ENCODE measurements around the gene PPOX. TPM values are rescaled to one million over a fixed set of nuclear protein-coding genes. Genes with fewer than 3 reads are reported as not detected.
A peak's percentile ranks its signal among the peaks of the same experiment; 100 is the strongest.

PPOX gene
- total RNA-seq, 1 experiment from 2014 or later, result 25.4 TPM

- Mint-ChIP-seq H3K9me3 (ENCODE audit: unreplicated experiment) (no peaks in the 10 kb centered on the region), H3K27ac (ENCODE audit: unreplicated experiment) (no peak overlapping the region), H3K27me3 (ENCODE audit: insufficient read depth, unreplicated experiment) (no peaks in the 10 kb centered on the region), H3K4me1 (ENCODE audit: low read depth, unreplicated experiment) (peaks cover 17% of the 10 kb centered on the region), H3K4me3 (ENCODE audit: unreplicated experiment) (no peak overlapping the region), H3K36me3 (ENCODE audit: insufficient read depth, unreplicated experiment) (no peaks in the 10 kb centered on the region)
- Histone ChIP-seq H3K4me3 (ENCODE audit: low read depth, low read length) (no peak overlapping the region), H3K36me3 (ENCODE audit: control insufficient read depth, insufficient read depth, low read length) (no peaks in the 10 kb centered on the region; the same call in 1 of the 2 replicates), H3K4me1 (no peaks in the 10 kb centered on the region), H3K9me3 (no peaks in the 10 kb centered on the region), H3K27me3 (replicated peaks; ENCODE audit: control insufficient read depth, insufficient read depth, low read length) (no peaks in the 10 kb centered on the region)
- no peak for TF ChIP-seq CTCF (IDR thresholded peaks at IDR 0.05; ENCODE audit: insufficient read depth in 1 of 2, low read depth in 1 of 2, low read length in 1 of 2, severe bottlenecking in 1 of 2, unreplicated experiment in 1 of 2)
- DNase-seq, result no peak
- intact Hi-C loops (cut with micrococcal nuclease; ENCODE audit: unreplicated experiment), result no loop called here
- ChIA-PET POLR2A (interaction anchor here (1.1 kb wide), 1 partner anchor 17 kb away, joined by 3 read pairs; no protein-coding TSS in a partner anchor), CTCF (interaction anchor here (0.6 kb wide), 2 partner anchors 82 to 199 kb away, joined by 3 read pairs; no protein-coding TSS in a partner anchor)
- no TSS peak for BruUV-seq (replicated peaks)
These were observed 27.8 kb upstream of the PPOX start for GRCh38 chr1:161138431-161138830.

GRCh38 chr1:161139766-161140165 is 26.5 kb upstream of the PPOX start:
- Mint-ChIP-seq H3K27ac (ENCODE audit: unreplicated experiment) (no peak overlapping the region), H3K36me3 (ENCODE audit: insufficient read depth, unreplicated experiment) (no peaks in the 10 kb centered on the region), H3K9me3 (ENCODE audit: unreplicated experiment) (no peaks in the 10 kb centered on the region), H3K4me1 (ENCODE audit: low read depth, unreplicated experiment) (peaks cover 17% of the 10 kb centered on the region), H3K27me3 (ENCODE audit: insufficient read depth, unreplicated experiment) (no peaks in the 10 kb centered on the region), H3K4me3 (ENCODE audit: unreplicated experiment) (no peak overlapping the region)
- no TSS peak for BruUV-seq (replicated peaks)
- ChIA-PET POLR2A (no interaction called here), CTCF (interaction anchor here (0.6 kb wide), 1 partner anchor 146 kb away, joined by 8 read pairs; no protein-coding TSS in a partner anchor)
- peak in 1 of 2 experiments; percentile 71 for DNase-seq
- H3K9me3 ChIP-seq, result no peaks in the 10 kb centered on the region
- H3K27me3 ChIP-seq (replicated peaks; ENCODE audit: control insufficient read depth, insufficient read depth, low read length), result no peaks in the 10 kb centered on the region
- intact Hi-C loops (cut with micrococcal nuclease; ENCODE audit: unreplicated experiment), result loop anchor here (1.0 kb wide), 3 partner anchors 41 to 142 kb away; partner anchors contain the start of gene KLHDC9
- no peaks in the 10 kb centered on the region for H3K36me3 ChIP-seq (ENCODE audit: control insufficient read depth, insufficient read depth, low read length)
- no peak overlapping the region for H3K4me3 ChIP-seq (ENCODE audit: low read depth, low read length)
- peak; percentile 52 to 54 for TF ChIP-seq CTCF (IDR thresholded peaks at IDR 0.05; ENCODE audit: insufficient read depth in 1 of 2, low read depth in 1 of 2, low read length in 1 of 2, severe bottlenecking in 1 of 2, unreplicated experiment in 1 of 2)
- no peaks in the 10 kb centered on the region for H3K4me1 ChIP-seq

- no peak overlapping the region for H3K4me3 ChIP-seq (ENCODE audit: low read depth, low read length)
- Mint-ChIP-seq H3K4me3 (ENCODE audit: unreplicated experiment) (no peak overlapping the region), H3K27me3 (ENCODE audit: insufficient read depth, unreplicated experiment) (no peaks in the 10 kb centered on the region), H3K9me3 (ENCODE audit: unreplicated experiment) (no peaks in the 10 kb centered on the region), H3K27ac (ENCODE audit: unreplicated experiment) (no peak overlapping the region), H3K4me1 (ENCODE audit: low read depth, unreplicated experiment) (peaks cover 17% of the 10 kb centered on the region), H3K36me3 (ENCODE audit: insufficient read depth, unreplicated experiment) (no peaks in the 10 kb centered on the region)
- POLR2A ChIA-PET, result interaction anchor here (0.5 to 1.1 kb wide), 2 partner anchors 8 to 100 kb away, joined by 4 to 7 read pairs; partner anchors contain the start of gene DEDD
- TF ChIP-seq CTCF (IDR thresholded peaks at IDR 0.05; ENCODE audit: insufficient read depth in 1 of 2, low read depth in 1 of 2, low read length in 1 of 2, severe bottlenecking in 1 of 2, unreplicated experiment in 1 of 2), result no peak
- no peaks in the 10 kb centered on the region for H3K36me3 ChIP-seq (ENCODE audit: control insufficient read depth, insufficient read depth, low read length)
- no peaks in the 10 kb centered on the region for H3K9me3 ChIP-seq
- H3K4me1 ChIP-seq, result no peaks in the 10 kb centered on the region
- no peaks in the 10 kb centered on the region for H3K27me3 ChIP-seq (replicated peaks; ENCODE audit: control insufficient read depth, insufficient read depth, low read length)
- intact Hi-C loops (cut with micrococcal nuclease; ENCODE audit: unreplicated experiment), result loop anchor here (1.0 kb wide), 1 partner anchor 144 kb away; no protein-coding TSS in a partner anchor
- CTCF ChIA-PET, result no interaction called here
- no peak for DNase-seq
- no TSS peak for BruUV-seq (replicated peaks)
These were observed 25.3 kb upstream of the PPOX start for GRCh38 chr1:161140755-161141400.
